T-helper 1 cell treated with Interleukin-12 subunit alpha and Interleukin-12 subunit beta and Interleukin-4 antibody, amounts not matched to agents 30 μg/mL and 1 μg/mL, for 36 hours (primary cell): ENCODE data around the gene OTC.

Experiments
- H3K27ac Mint-ChIP-seq: one replicate; pipeline ENCODE4 v1.8.0; 2021; ENCODE audit warnings: mild to moderate bottlenecking, mixed read lengths
- H3K27me3 Mint-ChIP-seq: one replicate; pipeline ENCODE4 v1.8.0; 2021; ENCODE audit warnings: low read depth, mixed read lengths
- H3K36me3 Mint-ChIP-seq: one replicate; pipeline ENCODE4 v1.8.0; 2021; ENCODE audit warnings: low read depth, mixed read lengths
- H3K4me1 Mint-ChIP-seq: one replicate; pipeline ENCODE4 v1.8.0; 2021; ENCODE audit warnings: low read depth, mixed read lengths
- H3K4me3 Mint-ChIP-seq: one replicate; pipeline ENCODE4 v1.8.0; 2021; ENCODE audit warnings: mild to moderate bottlenecking, moderate library complexity, mixed read lengths
- H3K9me3 Mint-ChIP-seq: one replicate; pipeline ENCODE4 v1.8.0; 2021; ENCODE audit warnings: mixed read lengths

The OTC gene

DNA sequence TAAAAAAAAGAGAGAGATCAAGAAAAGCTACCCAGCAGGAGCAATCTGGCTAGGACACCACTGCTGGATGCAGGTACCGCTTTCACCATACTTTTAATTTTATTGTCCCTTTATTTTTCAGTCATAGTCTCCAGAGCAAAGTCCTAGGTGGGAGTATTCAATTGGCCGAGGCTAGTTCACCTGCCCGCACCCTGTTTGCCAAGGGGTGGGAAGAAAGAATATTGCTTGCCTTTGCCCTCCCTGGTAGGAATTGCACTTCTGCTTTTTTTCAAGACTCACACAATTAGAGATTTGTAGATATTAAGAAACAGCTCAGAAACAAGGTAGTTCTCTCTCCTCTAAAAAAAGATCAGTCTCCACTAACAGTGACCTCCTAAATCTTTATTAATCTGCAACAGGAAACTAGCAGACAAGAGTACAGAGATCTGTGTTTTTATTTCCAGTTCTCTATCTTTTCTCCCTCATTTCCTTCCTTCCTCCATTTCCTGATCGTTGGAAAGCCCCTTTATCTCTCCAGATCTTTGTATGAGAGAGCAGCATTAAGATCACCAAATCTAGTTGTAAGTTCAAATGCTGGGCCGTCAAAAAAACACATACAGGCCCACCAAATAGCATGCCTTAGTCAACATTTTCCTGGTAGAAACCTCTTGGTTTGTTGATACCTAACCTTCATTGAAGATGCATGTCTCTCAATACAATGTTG is 15.7 kb upstream of the OTC start:
- Mint-ChIP-seq H3K27ac (no peak overlapping the region), H3K9me3 (no peaks in the 10 kb centered on the region), H3K27me3 (no peaks in the 10 kb centered on the region), H3K4me3 (no peak overlapping the region), H3K4me1 (no peaks in the 10 kb centered on the region), H3K36me3 (no peaks in the 10 kb centered on the region)

DNA sequence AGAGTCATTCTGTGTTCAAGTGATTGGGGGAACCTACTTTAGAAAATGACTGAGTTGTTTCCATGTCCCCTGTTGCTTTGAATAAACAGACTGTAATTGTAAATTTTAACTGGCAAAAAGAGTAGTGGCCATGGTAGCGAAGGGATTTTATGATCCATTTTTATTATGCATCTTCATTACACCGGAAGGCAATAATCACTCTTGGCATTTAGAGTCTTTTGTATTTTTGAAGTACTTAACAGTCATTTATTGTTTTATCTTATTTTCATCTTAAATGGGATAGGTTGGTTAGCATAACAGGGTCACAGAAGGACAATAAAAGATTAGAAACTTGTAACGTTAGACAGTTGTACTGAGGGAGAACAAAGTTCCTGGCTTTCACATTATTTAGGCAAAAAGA is 11.0 kb upstream of the OTC start:
- no peak overlapping the region for H3K27ac Mint-ChIP-seq
- H3K9me3 Mint-ChIP-seq, result no peaks in the 10 kb centered on the region
- no peak overlapping the region for H3K4me3 Mint-ChIP-seq
- H3K36me3 Mint-ChIP-seq, result no peaks in the 10 kb centered on the region
- H3K27me3 Mint-ChIP-seq, result peaks cover 5% of the 10 kb centered on the region
- no peaks in the 10 kb centered on the region for H3K4me1 Mint-ChIP-seq

DNA sequence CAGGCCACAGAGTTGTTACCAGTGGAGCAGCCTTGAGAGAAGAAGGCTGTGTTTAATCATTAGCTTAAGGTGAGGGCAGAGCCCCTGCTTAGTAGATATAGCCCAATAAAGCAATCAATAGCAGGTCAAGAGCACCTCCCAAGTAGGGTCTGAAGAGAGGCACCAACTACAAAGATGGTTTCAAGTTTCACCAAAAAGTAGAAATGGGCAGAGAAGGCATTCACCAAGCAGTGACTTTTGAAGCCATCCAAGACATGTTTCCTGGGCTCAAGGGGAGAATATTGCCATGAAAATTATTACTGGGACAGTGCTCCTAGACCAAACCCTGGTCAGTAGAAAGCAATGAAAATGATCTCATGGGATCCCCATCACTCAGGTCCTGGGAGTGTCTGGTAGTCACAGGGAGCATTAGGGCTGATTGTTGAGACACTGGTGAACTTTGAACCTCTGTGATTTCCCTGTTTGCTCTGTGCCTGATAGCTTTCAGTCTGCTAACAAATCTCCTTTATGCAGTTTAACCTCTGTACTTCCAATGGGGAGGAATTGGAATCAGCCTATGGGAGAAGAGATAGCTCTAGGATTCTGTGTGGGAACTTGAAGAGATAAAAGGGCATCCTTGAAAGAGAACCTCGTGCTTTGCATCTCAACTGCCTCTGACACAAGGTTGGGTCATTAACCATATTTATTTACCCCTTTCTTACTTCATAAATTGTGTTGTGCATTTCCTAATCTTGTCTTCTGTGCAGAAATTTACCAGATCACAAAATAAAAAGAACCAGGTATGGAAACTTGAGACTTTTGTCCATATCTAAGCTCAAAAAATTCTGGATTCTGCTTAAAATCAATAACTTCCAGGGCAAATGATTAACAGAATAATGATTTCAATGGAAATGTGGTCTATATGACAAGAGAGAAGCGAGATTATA is 9.3 kb upstream of the OTC start:
- peaks cover 2% of the 10 kb centered on the region for H3K4me1 Mint-ChIP-seq
- no peak overlapping the region for H3K4me3 Mint-ChIP-seq
- peaks cover 10% of the 10 kb centered on the region for H3K27me3 Mint-ChIP-seq
- H3K36me3 Mint-ChIP-seq, result no peaks in the 10 kb centered on the region
- H3K27ac Mint-ChIP-seq, result no peak overlapping the region
- no peaks in the 10 kb centered on the region for H3K9me3 Mint-ChIP-seq

DNA sequence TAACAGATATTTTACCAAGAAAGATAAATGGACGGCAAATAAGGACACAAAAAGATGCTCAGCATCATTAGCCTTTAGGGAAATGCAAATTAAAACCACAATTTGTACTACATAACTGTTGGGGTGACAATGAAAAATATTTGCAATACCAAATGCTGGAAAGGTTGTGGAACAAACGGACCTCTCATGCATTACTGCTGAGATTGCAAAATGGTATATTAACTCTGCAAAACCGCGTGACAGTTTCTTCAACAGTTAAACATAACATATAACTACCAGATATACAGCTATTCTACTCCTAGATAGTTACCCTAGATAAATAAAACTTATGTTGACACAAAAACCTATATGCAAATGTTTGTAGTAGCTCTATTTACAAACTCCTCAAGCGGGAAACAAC is 6.3 kb upstream of the OTC start:
- H3K36me3 Mint-ChIP-seq, result no peaks in the 10 kb centered on the region
- no peak overlapping the region for H3K27ac Mint-ChIP-seq
- peaks cover 2% of the 10 kb centered on the region for H3K4me1 Mint-ChIP-seq
- peaks cover 16% of the 10 kb centered on the region for H3K27me3 Mint-ChIP-seq
- H3K4me3 Mint-ChIP-seq, result no peak overlapping the region
- no peaks in the 10 kb centered on the region for H3K9me3 Mint-ChIP-seq

DNA sequence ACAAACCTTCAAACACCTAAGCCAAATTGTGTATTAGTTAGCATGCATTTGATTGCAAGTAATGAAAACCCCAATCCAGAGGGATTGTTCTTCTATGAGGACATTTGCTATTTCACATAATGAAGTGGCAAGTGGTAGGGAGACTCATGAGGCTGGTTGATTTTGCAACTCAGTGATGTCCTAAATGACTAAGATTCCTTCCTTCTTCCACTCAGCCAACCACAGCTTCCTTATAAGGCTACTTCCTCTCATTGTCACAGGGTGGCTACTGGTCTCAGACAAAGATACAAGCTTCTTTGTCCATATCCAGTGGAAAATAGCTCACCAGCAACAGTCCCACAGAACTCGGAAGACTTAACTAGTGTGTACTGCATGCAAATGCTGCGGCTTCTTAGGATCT is 5.3 kb upstream of the OTC start:
- no peak overlapping the region for H3K27ac Mint-ChIP-seq
- H3K27me3 Mint-ChIP-seq, result peaks cover 16% of the 10 kb centered on the region
- peaks cover 2% of the 10 kb centered on the region for H3K4me1 Mint-ChIP-seq
- no peaks in the 10 kb centered on the region for H3K36me3 Mint-ChIP-seq
- H3K9me3 Mint-ChIP-seq, result no peaks in the 10 kb centered on the region
- H3K4me3 Mint-ChIP-seq, result no peak overlapping the region

DNA sequence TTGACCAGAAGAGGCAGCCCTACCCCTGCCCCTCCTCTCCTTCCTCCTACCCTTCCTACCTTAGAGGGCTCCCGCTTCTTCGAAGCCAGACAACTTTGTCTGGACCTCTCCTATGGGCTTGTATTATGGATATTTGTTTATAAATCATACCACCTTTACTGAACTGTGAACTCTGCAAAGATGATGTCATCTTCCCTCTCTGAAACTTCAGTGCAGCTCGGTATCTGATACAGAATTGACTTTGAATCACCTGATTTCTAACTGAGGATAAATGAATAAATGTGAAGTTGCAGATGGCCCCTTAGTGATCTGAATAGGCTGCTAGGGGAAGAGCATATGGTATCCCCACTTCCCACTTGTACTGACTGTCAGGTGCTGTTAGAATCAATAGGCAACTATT is 1.1 kb upstream of the OTC start:
- Mint-ChIP-seq H3K4me3 (no peak overlapping the region), H3K27ac (no peak overlapping the region), H3K9me3 (no peaks in the 10 kb centered on the region), H3K36me3 (no peaks in the 10 kb centered on the region), H3K4me1 (peaks cover 2% of the 10 kb centered on the region), H3K27me3 (peaks cover 12% of the 10 kb centered on the region)

DNA sequence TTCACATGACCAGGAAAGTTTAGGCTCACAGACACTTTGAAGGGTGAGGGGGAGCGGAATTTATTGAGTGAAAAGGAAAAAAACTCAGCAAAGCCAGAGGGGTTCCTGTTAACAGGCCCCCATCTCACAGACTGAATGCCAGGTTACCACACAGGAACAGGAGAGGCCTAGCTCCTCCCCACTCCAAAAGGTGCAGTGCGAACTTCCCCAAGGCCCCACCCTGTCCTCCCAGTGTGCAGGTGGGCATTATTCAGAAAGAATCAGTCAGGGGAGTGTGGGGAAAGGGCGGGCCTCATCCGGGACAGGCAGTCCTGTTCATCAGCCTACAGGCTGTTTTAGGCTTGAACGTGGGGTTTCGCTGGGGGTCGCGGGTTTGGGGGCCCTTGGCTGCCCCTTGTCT is 4.0 kb downstream of the OTC start:
- H3K27me3 Mint-ChIP-seq, result no peaks in the 10 kb centered on the region
- H3K4me1 Mint-ChIP-seq, result no peaks in the 10 kb centered on the region
- no peaks in the 10 kb centered on the region for H3K9me3 Mint-ChIP-seq
- no peaks in the 10 kb centered on the region for H3K36me3 Mint-ChIP-seq
- no peak overlapping the region for H3K27ac Mint-ChIP-seq
- no peak overlapping the region for H3K4me3 Mint-ChIP-seq

DNA sequence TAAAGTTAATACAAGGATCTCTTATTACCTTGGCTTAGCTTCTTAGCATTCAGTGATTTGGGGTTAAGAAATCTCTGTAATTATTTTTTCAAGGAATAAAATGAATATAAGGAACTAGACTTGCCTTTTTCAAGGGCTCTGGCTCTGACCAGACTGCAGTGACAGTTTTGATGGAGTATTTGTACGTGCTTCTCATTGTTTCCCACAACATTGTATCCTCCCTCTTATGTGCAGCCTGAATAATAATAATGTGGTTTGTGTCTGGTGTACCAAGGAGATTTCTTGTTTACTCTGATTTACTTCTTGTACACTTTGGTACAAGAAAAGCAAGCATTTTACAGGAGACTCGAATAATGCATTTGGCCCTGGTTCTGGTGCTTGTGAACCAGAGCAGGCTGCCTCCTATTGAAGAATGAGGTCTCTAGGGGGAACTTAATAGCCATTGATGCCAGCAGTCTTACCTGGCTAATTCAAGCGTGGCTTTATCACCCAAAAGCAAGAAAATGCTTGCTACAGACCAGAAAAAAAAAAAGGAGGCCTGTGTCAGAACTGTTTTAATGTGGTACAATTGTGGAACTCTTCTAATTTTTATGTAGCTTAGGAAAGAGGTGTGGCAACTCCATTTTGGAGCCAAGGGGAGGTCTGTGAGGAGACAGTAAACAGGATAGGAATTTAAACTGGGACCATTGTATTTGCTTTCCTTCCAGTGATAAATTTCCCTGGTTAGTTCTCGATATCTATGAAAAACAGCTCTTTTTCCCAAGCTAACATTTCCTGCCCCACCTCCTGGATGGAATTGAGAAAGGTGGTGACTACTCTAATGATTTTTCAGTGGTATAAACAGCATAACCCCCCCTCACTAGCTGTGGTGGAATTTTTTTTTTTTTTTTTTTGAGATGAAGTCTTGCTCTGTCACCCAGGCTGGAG is 5.6 kb downstream of the OTC start:
- Mint-ChIP-seq H3K36me3 (no peaks in the 10 kb centered on the region), H3K4me3 (no peak overlapping the region), H3K27ac (no peak overlapping the region), H3K27me3 (no peaks in the 10 kb centered on the region), H3K9me3 (no peaks in the 10 kb centered on the region), H3K4me1 (no peaks in the 10 kb centered on the region)

DNA sequence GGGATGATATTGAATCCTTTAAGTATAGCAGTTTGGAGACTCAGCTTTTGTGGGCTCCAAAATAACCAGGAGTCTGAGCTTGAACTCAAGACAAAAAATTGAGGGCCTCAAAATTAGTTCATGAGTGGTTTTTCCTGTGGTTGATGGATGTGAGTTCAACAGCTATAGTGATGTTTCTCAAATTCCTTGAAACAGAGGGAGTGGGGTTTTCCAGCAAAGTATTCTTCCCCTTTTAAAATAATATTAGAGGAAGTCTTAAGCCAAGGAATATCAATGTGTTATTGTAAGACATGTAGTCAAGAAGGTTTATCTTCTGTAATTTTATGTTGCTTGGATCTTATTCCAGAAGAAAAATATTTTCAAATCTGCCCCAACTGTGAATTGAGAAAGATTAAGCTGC is 10.6 kb downstream of the OTC start:
- H3K9me3 Mint-ChIP-seq, result no peaks in the 10 kb centered on the region
- peaks cover 7% of the 10 kb centered on the region for H3K27me3 Mint-ChIP-seq
- H3K4me1 Mint-ChIP-seq, result no peaks in the 10 kb centered on the region
- H3K27ac Mint-ChIP-seq, result no peak overlapping the region
- H3K36me3 Mint-ChIP-seq, result no peaks in the 10 kb centered on the region
- no peak overlapping the region for H3K4me3 Mint-ChIP-seq

DNA sequence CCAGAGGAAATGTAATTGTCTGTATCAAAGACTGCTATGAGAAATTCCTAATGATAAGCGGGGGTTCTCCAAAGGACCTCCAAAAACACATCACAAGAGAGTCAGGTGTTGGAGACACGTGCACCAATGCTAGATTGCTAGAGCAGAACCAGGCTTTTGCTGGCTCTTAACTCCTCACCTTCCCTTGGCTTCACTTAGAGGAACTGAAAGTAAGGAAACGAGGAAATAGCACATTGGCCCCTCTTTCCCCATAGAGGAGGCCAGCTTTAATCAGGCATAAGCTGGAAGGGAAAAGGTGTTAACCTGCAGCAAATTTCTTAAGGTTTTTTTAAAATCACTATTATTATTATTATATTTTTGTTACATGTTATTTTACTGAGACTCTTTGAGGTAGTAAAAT is 13.6 kb downstream of the OTC start:
- Mint-ChIP-seq H3K4me3 (no peak overlapping the region), H3K27me3 (peaks cover 7% of the 10 kb centered on the region), H3K4me1 (no peaks in the 10 kb centered on the region), H3K27ac (no peak overlapping the region), H3K36me3 (no peaks in the 10 kb centered on the region), H3K9me3 (no peaks in the 10 kb centered on the region)

DNA sequence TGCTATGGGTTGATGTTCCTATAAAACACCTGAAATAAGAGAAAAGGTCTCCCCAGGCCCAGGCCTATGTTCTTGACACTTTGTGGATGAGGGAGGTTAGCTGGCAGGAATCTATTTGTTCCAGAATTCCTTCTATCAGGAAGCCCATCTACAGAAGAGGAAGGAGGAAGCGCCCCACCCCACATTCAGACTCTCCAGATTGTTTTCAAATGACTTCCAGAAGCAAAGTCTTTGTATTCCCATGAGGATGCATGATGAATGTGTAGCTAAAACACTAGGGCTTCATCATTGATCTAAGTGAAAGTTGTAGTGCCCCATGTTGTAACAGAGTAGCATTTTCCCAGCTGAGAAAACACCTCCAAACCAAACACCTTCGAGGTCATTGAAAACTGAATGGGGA is 16.4 kb downstream of the OTC start:
- H3K4me3 Mint-ChIP-seq, result no peak overlapping the region

DNA sequence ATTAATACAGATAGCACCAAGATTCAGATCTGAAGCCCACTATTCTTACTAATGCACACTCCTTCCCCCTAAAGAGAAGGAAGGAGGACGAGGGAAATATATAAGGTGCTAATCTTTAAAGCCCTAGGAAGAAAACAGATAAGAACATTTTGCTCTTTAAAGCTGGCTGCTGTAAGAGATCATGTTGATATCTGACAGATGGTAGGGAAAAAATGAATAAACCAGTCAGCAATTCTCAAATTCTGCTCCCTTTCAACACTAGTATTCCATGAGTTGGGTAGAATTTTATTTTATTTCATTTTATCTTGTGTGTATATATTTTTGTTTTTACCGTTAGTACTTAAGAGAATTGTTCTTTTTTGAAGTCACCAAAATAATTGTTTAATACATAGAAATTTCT is 19.2 kb downstream of the OTC start:
- H3K27me3 Mint-ChIP-seq, result no peaks in the 10 kb centered on the region
- H3K27ac Mint-ChIP-seq, result no peak overlapping the region
- H3K9me3 Mint-ChIP-seq, result no peaks in the 10 kb centered on the region
- no peaks in the 10 kb centered on the region for H3K4me1 Mint-ChIP-seq
- no peak overlapping the region for H3K4me3 Mint-ChIP-seq
- H3K36me3 Mint-ChIP-seq, result no peaks in the 10 kb centered on the region

More for the DNA sequence above, 16.4 kb downstream of the OTC start:
- no peaks in the 10 kb centered on the region for H3K4me1 Mint-ChIP-seq
- H3K27ac Mint-ChIP-seq, result no peak overlapping the region
- H3K9me3 Mint-ChIP-seq, result no peaks in the 10 kb centered on the region
- no peaks in the 10 kb centered on the region for H3K36me3 Mint-ChIP-seq
- peaks cover 7% of the 10 kb centered on the region for H3K27me3 Mint-ChIP-seq

DNA sequence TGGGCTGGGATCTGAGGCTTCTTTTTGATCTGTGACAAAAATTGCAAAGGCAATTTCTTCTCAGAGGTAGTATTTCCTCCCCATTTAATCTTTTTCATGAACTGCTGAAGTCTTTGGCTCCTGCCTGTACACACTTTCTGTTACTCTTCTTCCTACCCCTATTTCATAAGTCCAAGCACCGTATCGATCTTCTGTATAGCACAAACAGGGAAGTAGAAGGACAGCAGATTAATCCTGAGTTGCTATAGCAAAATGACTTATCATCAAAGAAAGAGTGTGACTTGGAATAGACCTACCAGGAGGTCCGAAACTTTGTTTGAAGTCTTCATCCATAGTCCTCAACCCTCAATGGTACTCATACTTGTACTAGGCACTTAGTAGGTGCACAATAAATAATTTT is 22.0 kb downstream of the OTC start:
- no peaks in the 10 kb centered on the region for H3K27me3 Mint-ChIP-seq
- H3K27ac Mint-ChIP-seq, result no peak overlapping the region
- no peaks in the 10 kb centered on the region for H3K4me1 Mint-ChIP-seq
- no peaks in the 10 kb centered on the region for H3K36me3 Mint-ChIP-seq
- no peaks in the 10 kb centered on the region for H3K9me3 Mint-ChIP-seq
- no peak overlapping the region for H3K4me3 Mint-ChIP-seq

DNA sequence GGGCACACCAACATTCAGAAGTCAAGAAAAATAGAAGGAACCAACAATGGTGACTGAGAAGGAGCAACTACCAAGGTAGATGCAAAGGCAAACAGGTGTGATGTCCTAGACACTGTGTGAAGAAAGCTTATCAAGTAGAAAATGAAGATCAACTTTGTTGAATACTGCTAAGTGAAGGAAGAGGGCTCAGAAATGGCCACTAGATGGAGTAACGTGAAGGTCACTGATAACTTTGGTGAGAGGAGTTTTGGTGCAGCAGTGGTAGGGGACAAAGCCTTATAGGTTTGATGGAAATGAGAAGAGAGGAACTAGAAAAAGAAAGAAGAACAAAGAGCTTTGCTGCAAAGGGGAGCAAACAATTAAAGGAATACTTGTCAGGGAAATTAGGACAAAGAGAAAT is 23.5 kb downstream of the OTC start:
- Mint-ChIP-seq H3K4me3 (no peak overlapping the region), H3K27ac (no peak overlapping the region), H3K27me3 (no peaks in the 10 kb centered on the region), H3K4me1 (no peaks in the 10 kb centered on the region), H3K9me3 (no peaks in the 10 kb centered on the region), H3K36me3 (no peaks in the 10 kb centered on the region)
